Smooth muscle cell of trachea (primary cell): ENCODE data around the gene ANKRD16. TPM values are rescaled to one million over a fixed set of nuclear protein-coding genes. Genes with fewer than 3 reads are reported as not detected.

Source experiments
- total RNA-seq: library from RNA; depleted of rRNA; stranded (reverse); fragments of >200 nt; gene quantifications from 2 replicates; pipeline ENCODE4 v1.2.1, GENCODE V29; 2014

The ANKRD16 gene
- total RNA-seq, result 8.4 and 12.9 TPM in 2 replicates

DNA sequence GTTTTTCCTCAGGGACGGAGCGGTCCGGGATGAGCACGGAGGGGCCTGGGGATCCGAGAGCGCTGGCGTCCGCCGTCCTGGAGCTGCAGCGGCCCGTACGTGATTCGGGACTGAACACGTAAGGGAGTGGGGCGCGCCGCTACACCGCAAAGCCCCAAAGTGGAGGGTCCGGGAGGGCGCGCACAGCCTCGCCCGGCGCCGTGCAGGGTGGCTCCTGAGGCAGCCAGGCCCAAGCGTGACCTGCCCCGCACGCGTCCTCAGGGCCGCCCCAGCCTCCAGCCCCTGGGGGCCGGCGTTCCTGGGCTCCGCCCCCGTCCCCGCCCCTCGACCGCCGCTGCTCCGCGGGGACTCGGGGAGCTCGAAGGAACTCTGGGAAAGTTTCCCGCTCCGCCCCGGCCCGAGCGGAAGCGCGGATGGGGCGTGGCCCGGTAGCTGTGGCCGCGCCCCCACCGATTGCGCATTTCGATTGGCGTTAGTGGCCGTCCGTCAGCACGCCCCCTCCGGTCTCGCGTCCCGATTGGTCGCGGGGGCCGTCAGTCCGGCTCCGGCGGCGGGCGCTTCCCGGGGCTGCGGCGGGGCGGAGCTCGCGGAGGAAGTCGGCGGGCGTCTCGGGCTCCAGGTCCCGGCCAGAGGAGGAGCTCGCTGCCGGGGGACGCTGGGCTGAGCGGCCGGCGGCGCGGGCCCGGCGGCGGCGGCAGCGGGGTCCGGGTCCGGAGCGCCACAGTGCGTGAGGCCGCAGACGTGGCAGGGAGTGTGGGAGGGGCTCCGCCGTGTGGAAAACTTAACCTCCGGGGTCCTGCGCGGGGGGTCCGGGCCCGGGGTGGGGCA lies at the start of gene ANKRD16, which contains the start of gene FBH1:
TSS of gene ANKRD16 (minus strand) at position 270 of the 828 bp plus-strand sequence. CDS start 539 bp downstream, outside the sequence.
TSS of gene FBH1 (plus strand) at position 620 of the 828 bp plus-strand sequence. CDS start at position 723, 103 bp downstream.

DNA sequence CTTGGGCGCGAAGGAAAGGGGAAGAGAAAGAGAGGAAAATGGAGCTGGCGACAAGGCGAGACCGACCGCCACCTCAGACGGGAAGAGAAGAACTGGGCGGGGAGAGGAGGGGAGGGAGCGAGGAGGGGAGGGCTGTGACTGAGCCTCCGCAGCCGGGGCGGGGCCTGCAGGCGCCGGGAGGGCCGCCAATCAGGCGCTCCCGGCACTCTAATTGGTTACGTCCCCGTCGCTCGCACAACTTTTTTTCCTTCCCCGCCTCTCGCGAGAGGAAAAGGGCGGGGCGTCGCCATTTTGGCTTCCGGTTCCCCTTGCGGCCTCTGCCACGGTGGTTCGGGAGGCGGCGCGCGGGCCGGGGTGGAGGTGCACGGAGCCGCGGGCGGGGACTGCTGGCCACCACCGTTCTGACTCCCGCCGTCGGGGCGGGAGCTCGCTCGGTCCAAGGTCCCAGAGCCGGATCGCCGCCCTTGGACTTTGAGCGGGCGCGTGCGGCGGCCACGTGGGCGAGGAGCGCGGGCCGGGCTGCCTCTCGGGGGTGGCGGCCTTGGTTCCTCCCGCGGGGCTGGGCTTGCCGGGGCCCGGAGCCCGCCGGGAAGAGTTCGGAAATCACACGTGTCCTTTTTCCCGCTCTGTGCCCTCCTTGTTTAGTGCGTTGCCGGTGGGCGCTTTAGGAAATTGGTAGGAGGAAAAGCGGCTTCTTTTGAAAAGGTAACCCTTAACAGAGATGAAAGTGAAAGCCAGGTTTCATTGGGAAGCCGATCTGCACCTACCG lies 76.2 kb downstream of the ANKRD16 start, which contains the start of gene GDI2:
TSS of gene GDI2 (minus strand) at position 94 of the 769 bp plus-strand sequence. CDS start 176 bp downstream, outside the sequence.

Other genes starting within 250 kb of the ANKRD16 start
- gene ASB13, start 223.3 kb downstream of the ANKRD16 start, total RNA-seq, result 11.6 and 13.9 TPM in 2 replicates
- 63.3 and 76.1 TPM in 2 replicates for gene TASOR2, start 205.1 kb downstream of the ANKRD16 start, total RNA-seq
- gene GDI2, start 76.5 kb downstream of the ANKRD16 start, total RNA-seq, result 532 and 540 TPM in 2 replicates
- gene FBH1, start 350 bp upstream of the ANKRD16 start, total RNA-seq, result 96.6 and 151 TPM in 2 replicates
- 3.5 and 13.7 TPM in 2 replicates for gene IL15RA, start 87.7 kb upstream of the ANKRD16 start, total RNA-seq
- not detected in 2 replicates for gene IL2RA, start 172.5 kb upstream of the ANKRD16 start, total RNA-seq
- gene RBM17, start 199.1 kb upstream of the ANKRD16 start, total RNA-seq, result 34.1 and 45.5 TPM in 2 replicates